GM19452 (cell line): ENCODE results near the gene TBXT.
"Not testable (repeated sequence)": the region's sequence is repeated elsewhere in the genome, so short reads cannot be mapped to it uniquely, and the experiment has no call there.

Experiments
- ATAC-seq: cut with Tn5 transposase; IDR thresholded peaks from one replicate; pipeline ENCODE4 v1.9.1; 2021; ENCODE audit not compliant: unreplicated experiment

Gene TBXT

DNA sequence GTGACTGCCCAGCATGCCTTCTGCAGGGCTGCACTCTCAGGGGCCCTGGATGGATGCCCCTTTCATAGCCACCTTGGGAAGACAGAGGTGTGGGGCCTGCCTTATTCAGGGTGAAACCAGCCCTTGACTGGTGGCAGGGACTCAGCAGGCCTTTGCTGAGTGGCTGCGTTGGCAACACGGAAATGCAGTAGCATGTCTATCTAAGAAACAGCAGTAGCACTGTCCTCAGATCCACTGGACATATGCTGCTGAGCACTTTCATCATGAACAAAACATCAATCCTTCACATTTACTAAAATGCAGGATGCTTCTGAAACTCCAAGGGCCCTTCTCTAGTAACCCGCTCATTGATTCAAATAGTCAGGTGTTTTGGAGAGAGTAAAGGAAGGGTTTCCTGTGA lies 4.9 kb upstream of the TBXT start:
- ATAC-seq = no peak

DNA sequence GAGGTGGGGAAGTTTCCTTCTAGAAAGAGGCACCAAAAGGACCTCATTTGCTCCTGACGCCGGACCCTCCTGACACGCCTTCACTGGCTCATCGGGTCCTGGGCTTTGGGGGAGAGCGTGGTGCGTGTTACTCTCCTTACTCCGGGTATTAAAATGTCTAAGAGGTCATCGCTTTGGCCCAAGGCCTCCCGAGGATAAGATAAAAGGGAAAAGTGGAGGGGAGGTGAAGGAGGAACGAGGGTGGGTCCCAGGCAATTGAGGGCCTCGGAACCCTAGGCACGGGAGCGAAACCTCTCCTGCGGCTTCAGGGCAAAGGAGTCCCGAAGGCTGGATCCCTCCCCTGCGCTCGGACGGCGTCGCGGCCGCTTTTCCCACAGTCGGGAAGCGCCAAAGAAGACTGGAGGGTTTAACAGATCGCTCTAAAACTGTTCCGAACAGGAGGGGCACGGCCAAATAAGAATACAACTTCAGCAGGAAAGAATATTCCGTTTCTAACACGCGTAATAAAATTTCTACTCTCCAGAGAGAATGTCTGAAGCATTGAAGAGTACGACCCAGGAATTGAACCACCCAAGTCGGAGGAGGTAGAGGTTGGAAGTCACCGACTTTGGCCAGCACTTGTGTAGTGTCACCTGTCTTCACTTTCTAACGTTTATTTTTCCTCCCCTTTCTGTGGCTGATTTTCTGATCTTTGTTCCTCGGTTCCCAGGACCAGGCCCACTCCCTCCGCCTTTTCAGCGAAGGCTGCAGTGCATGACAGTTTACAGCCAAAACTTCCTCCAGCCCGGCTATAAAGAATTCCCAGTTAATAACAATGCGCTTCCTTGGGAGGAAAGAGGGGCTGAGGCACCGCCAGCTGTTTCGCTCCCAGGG lies 2.1 kb upstream of the TBXT start:
- no peak for ATAC-seq

DNA sequence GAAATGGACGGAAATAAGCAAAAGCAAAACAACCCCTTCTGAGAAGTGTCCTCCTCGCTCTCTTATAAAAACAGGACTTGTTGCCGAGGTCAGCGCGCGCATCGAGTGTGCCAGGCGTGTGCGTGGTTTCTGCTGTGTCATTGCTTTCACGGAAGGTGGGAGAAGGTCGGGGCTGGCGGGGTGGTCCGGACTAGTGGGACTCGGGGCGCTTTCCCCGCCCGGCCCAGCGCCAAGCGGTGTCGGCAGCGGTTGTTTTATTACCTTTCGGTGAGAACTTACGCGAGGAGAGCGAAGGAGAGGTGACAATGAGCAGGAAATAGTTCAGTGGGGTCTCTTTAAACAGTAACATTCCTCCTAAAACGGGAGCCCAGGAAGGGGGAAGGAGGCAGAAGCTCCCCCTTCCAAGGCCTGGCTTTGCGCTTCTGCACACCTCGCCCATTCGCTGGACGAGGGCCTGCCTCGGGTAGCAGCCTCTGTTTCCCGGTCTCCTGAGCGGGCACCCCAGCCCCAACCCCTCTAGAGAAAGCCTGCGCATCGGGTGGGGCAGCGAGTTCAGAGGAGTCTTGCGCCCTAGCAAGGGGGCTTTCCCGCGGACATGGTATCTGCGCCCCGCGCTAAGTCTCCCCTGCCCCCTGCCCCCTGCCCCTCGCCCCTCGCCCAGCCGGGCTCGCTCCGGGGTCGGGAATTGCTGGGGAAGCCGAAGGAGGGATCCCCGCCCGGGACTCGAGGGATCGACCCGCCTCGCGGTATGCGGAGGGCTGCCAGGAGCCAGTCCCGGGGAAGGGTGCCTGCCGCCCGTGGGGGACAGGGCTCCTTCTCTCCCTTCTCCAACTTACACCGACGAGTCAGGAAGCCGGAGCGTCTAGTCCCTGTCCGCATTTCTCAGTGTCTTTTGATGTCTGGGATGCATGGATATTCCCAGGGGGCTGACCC lies 1.2 kb upstream of the TBXT start:
- no peak for ATAC-seq

GRCh38 chr6:166167258-166167731 lies 356 bp downstream of the TBXT start:
- ATAC-seq = peak; percentile 4

DNA sequence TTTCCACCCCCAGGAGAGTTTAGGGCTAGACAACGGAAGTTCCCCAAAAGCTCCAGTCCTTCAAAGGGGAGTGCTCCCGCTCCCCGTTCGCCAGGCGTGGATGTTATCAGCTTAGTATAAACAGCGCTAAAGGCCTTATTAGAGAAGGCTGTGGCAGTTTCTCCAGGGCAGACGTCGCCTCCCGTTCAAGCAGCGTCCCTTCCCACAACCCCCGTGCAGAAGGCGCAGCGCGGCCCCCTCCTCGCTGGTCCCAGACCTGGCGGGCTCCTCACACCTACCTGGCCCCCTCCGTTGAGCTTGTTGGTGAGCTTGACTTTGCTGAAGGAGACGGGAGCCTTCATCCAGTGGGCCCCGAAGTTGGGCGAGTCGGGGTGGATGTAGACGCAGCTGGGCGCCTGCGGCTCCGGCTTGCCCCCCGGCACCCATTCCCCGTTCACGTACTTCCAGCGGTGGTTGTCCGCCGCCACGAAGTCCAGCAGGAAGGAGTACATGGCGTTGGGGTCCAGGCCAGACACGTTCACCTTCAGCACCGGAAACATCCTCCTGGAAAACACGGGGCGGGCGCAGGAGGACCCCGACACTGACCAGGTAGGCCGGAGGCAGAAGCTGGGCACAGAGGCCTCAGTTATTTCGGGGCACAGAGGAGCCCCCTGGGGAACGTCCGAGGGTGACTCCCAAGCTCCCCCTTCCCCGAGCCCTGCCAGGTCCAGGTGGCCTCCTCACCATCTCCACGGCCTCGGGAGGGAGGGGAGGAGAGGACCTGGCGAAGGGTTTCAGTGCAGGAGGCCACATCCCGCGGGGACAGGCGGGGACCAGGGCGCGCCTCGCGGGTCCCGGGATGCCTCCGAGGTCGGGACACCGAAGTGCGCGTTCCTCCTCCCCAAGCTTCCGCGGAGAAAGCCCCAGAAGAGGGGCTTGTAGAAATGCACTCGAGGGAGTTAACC lies 1.1 kb downstream of the TBXT start:
- no peak for ATAC-seq

- no peak for ATAC-seq
Measured at GRCh38 chr6:166165558-166166313, 1.9 kb downstream of the TBXT start.

DNA sequence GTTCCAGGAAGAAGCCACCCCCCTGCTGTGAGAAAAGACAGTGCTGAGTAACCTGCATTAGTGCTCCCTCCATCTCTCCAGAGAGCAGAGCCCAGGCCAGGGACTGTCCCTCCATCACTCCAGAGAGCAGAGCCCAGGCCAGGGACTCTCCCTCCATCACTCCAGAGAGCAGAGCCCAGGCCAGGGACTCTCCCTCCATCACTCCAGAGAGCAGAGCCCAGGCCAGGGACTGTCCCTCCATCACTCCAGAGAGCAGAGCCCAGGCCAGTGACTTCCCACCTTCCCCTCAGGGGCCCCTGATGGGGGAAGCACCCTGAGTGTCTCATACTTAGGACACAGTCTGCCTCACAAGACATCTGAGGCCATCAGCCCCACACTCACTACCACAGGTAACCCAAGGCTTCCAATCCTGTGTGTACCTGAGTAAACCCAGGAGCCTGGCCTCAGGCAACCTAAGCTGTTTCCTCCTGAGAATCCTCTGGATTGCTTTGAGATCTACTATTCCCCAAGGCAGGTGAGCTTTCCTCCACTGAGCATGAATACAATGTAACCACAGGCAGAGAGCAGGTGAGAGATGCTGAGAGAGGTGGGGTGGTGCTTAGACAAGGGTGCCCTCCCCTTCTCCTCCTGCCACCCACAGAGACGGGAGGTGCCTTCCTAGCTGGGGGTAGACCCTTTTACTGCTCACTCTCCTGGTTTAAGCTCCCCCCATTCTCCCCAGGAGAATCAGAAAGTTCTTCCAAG lies 4.9 kb downstream of the TBXT start:
- peak; percentile 74 for ATAC-seq

GRCh38 chr6:166157930-166158617 lies 9.6 kb downstream of the TBXT start:
- ATAC-seq = no peak

DNA sequence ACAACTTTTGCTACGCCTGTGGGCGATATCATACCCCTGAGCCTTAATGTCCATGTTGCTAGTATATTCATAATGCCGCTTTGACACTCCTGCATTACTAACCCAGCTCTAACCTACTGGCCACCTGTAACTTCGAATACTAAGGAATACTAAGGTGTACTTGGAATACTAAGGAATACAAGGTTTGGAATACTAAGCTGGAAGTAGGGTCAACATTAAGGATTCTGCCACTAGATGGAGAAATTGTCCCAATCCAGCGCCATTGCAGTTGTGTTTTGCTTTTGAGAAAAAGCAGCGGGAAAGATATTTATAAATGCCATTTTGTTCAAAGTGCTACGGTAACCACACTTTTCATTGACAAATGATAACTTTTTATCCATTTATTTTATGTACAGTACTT lies 10.7 kb downstream of the TBXT start:
- no peak for ATAC-seq

- no peak for ATAC-seq
Measured at GRCh38 chr6:166153966-166154365, 13.7 kb downstream of the TBXT start.

DNA sequence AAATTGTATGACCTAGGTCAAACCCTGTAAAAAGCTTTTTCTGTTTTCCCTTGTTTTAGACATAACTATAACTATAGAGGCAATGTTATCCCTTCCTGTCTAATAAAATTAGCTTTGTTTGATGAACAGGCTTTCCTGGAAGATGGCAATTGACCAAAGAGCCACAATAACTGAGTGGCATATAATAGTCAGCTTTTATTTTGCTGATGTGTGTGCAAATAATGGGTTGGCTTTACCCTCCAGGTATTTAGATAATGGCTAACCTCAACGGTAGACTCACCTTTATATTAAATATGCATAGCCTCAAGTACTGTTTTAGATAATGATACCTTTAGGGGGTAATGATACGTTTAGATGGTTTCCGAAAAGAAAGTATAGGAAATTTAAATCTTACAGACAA lies 15.0 kb downstream of the TBXT start:
- no peak for ATAC-seq

DNA sequence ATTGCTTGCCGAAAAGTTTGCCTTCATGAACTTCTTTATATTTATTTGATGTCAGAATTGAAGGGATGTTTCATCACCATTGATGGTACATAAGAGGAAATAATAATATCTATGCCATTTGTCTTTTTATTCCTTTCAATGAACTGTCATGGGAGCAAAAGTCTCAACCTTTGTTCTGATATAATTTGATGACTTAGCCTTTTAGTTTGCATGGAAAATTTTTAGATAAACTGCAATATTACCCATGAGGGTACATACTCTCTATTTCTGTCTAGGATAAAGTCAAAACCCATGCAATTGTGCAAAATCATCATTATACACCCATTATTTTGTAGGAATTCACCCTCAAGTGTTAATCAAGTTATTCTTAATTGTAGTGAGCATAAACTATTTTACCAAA lies 15.9 kb downstream of the TBXT start:
- ATAC-seq = no peak

DNA sequence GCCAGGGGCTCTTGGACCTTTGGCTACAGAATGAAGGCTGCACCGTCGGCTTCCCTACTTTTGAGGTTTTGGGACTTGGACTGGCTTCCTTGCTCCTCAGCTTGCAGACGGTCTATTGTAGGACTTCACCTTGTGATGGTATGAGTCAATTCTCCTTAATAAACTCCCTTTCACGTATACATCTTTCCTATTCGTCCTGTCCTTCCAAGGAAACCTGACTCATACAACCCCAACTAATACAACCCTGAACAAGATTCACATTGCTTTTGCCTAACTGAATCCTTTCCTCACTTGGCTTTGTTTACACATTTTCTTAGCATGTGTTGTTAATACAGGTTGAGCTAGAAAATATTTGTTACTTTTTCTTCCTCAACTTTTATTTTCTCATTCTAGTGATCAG lies 21.9 kb downstream of the TBXT start:
- ATAC-seq = no peak

DNA sequence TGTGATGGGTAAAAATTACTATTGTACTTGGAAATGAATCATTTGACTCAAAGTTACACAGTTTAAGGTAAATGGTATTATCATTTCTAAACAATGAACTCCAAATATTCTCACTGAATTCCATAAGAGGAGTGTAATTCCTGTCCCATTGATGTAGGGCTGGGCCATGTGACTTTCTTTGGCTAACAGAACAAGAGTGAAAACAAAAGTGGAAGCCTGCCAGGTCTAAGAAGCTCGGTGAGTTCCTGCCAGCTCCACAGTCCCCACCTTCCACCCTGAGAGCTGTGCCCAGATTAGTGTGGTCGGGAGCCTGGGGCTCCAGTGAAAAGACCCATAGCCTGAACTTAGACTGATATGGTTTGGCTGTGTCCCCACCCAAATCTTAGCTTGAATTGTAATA lies 24.6 kb downstream of the TBXT start:
- ATAC-seq = no peak

GRCh38 chr6:166127624-166128472 lies 39.8 kb downstream of the TBXT start:
- no peak for ATAC-seq

- ATAC-seq = not testable (repeated sequence)
Measured at GRCh38 chr6:166123115-166123514, 44.5 kb downstream of the TBXT start.

DNA sequence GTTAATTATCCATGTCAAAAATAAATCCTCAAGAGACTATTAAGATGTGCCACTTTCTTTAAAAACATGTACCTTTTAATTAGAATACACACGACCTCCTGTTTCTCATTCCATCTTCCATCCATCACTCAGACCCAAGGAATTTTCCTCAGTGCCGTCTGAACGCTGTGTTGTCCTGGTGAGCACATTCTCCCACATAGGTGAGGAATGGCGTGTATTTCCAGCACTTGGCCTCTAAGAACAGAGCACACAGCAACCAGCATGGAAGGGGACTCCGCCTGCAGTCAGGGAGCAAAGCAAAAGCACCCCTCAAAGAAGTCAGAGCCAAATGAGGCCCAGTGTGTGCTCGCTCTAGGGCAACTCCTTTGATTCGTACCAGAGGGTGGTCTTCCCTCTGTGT lies 45.9 kb downstream of the TBXT start:
- ATAC-seq = no peak
